GM19397 (cell line): ENCODE measurements around the gene TXNDC5.
"Not testable (repeated sequence)": the region's sequence is repeated elsewhere in the genome, so short reads cannot be mapped to it uniquely, and the experiment has no call there.

Experiments
- ATAC-seq: cut with Tn5 transposase; IDR thresholded peaks from one replicate; pipeline ENCODE4 v1.9.1; 2021; ENCODE audit warnings: mild to moderate bottlenecking, moderate library complexity; ENCODE audit not compliant: unreplicated experiment

TXNDC5 gene

GRCh38 chr6:7914991-7915789, 4.6 kb upstream of the TXNDC5 start:
- no peak for ATAC-seq

GRCh38 chr6:7914311-7914710, 3.7 kb upstream of the TXNDC5 start:
- ATAC-seq = no peak

GRCh38 chr6:7912736-7913517, 2.3 kb upstream of the TXNDC5 start:
- no peak for ATAC-seq

- no peak for ATAC-seq
Measured at GRCh38 chr6:7912024-7912423, 1.4 kb upstream of the TXNDC5 start.

- ATAC-seq = no peak
Measured at GRCh38 chr6:7911345-7911725, 747 bp upstream of the TXNDC5 start.

GRCh38 chr6:7910298-7910653, 312 bp downstream of the TXNDC5 start:
- ATAC-seq = peak; percentile 29

GRCh38 chr6:7909323-7910276, 988 bp downstream of the TXNDC5 start:
- ATAC-seq = peak; percentile 30

GRCh38 chr6:7907159-7907558, 3.4 kb downstream of the TXNDC5 start:
- ATAC-seq = no peak

GRCh38 chr6:7906741-7907140, 3.8 kb downstream of the TXNDC5 start:
- ATAC-seq = no peak

- ATAC-seq = no peak
Measured at GRCh38 chr6:7905416-7905815, 5.2 kb downstream of the TXNDC5 start.

- no peak for ATAC-seq
Measured at GRCh38 chr6:7904654-7905319, 5.8 kb downstream of the TXNDC5 start.

GRCh38 chr6:7903673-7904072, 6.9 kb downstream of the TXNDC5 start:
- no peak for ATAC-seq

GRCh38 chr6:7902867-7903266, 7.7 kb downstream of the TXNDC5 start:
- ATAC-seq = no peak

- ATAC-seq = no peak
Measured at GRCh38 chr6:7902221-7902620, 8.4 kb downstream of the TXNDC5 start.

- ATAC-seq = no peak
Measured at GRCh38 chr6:7901780-7902179, 8.8 kb downstream of the TXNDC5 start.

- ATAC-seq = no peak
Measured at GRCh38 chr6:7901056-7901455, 9.5 kb downstream of the TXNDC5 start.

GRCh38 chr6:7900621-7901020, 10.0 kb downstream of the TXNDC5 start:
- no peak for ATAC-seq

- ATAC-seq = no peak
Measured at GRCh38 chr6:7899889-7900213, 10.7 kb downstream of the TXNDC5 start.

GRCh38 chr6:7899101-7899888, 11.3 kb downstream of the TXNDC5 start:
- no peak for ATAC-seq

GRCh38 chr6:7898193-7898586, 12.4 kb downstream of the TXNDC5 start:
- not testable (repeated sequence) for ATAC-seq
